Stimulated activated CD8-positive, alpha-beta memory T cell treated with anti-CD3 and anti-CD28 coated beads, Interleukin-12 subunit alpha, Interleukin-12 subunit beta, amount 100 ng/mL, for 24 hours (primary cell): ENCODE measurements around the gene LAMA2.

Experiments
- DNase-seq: peaks from one replicate; pipeline ENCODE4 v3.0.0-alpha.2; 2020; ENCODE audit errors: extremely low read depth

Gene LAMA2

DNA sequence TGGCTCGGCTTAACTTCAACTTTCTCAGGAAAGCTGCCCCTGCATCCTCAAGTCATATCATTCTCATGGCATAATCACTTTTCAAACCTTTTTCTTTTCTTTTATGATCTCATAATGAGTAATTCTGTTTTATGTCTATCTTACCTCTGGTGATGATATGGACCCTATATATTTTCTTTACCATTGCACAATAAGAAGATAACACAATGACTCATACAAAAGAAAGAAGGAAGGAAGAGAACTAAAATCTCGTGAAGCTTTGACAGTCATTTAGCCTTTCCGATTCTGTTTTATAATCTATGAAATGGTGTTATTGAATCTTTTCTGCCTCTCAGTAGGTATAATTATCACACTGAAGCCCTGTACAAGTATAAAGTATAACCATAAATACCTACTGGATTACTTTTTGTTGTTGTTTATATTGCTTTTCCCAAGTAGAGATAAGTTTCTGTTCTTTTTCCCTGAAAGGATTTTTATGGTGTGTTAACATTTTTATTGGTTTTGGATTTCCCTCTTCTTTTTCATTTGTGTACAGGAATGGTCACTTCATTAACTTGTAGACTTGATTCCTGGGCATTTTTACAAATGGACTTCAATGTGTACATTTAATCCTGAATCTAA, 300.9 kb downstream of the LAMA2 start:
- no peak for DNase-seq

DNA sequence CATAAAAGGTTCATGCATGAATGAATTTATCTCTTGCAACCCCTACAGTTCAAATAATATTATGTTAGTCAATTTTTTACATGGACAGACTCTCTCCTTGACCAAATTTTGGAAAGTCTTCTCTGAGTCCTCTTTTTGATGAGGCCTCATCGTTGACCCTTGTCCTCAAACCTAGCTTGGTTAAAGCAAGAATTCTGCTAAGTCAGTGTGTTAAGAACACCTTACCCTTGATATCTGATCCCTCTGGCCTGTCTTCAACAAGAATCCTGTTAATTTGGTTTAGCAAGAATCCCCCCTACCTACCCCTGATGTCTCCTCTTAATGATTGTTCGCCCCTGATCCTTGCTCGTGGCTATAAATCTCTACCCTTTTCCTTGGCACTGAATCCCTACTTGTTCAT, 301.4 kb downstream of the LAMA2 start:
- no peak for DNase-seq

DNA sequence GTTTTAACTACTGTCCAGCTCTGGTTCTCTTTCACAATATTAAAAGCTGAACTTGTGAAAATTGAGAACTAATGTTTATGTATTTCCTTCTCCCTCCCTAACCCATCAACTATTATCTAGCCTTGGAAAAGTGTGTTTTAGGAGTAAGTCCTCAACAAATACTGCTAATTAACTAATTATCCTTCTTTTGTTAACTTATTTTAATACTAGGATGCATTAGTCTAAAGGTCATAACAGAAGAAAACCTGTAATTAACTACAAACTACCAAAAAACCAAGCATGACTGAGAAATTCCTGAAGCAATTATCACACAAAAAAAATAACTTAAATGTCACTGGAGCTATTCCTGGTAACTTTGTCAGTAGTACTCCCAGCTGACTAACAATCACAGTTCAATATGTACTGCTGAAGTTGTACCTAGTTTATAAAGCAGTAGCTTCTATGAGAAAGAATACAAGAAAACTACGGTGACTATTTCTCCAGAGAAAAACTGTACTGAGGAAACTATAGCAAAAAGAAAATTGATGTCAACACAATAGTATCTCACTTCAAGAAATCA, 301.9 kb downstream of the LAMA2 start:
- DNase-seq, result no peak

GRCh38 chr6:129186988-129187387, 304.1 kb downstream of the LAMA2 start:
- DNase-seq, result no peak

DNA sequence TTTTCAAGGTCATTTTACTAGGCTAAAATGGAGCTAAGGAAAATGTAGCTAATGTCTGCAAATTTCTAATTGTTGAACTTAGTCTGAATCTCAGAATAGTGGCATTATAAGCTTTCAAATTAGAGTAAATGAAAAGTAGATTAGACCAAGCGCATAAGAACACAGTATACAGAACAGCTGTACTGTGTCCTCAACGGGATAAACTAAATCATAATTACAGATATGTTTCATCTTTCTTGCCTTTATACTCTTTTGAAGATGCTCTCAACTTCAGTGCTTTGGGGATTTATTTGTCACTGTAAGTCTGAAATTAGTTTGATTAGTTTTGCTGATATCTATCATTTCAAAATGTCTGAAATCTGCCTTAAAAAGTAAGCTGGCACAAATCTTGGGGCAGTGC, 305.4 kb downstream of the LAMA2 start:
- DNase-seq, result no peak

DNA sequence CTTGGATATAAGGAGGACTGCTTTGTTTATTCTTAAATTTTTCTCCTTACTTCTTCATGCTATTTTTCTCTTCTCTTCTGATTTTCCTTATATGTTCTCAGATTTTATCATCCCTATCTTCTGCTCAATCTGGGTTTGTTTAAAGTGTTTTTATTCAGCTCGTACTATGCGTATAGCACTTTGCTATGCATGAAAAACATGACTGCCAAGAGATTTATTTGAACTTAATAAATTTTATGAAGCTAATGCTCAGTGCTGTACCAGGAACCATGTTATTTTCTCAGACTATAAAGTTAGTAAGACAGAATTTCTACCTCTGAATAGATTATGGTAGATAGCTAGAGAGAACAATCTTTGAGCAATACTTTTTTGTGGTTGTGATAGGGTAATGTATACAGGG, 305.9 kb downstream of the LAMA2 start:
- DNase-seq, result no peak

- DNase-seq, result no peak
Measured at GRCh38 chr6:129189266-129189665, 306.3 kb downstream of the LAMA2 start.

DNA sequence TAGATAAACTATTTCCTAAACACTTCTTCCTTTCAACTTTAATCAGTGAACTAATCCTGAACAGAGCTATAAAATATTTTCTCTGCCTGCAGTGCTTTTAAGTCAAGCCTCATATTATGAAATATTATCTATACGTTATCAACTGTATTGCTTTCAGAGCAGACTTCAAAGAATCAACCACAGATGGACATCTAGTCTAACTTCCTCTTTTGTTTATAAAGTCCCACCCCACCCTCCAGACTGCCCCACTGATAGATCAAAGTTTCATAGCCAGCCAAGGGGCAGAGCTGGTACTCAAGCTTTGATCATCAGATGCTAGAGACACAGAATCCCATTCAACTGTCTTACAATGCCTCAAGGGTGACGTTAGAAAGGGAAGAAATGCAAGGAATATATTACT, 308.3 kb downstream of the LAMA2 start:
- DNase-seq, result no peak

- no peak for DNase-seq
Measured at GRCh38 chr6:129192458-129192989, 309.6 kb downstream of the LAMA2 start.

- DNase-seq, result no peak
Measured at GRCh38 chr6:129194306-129194941, 311.5 kb downstream of the LAMA2 start.

DNA sequence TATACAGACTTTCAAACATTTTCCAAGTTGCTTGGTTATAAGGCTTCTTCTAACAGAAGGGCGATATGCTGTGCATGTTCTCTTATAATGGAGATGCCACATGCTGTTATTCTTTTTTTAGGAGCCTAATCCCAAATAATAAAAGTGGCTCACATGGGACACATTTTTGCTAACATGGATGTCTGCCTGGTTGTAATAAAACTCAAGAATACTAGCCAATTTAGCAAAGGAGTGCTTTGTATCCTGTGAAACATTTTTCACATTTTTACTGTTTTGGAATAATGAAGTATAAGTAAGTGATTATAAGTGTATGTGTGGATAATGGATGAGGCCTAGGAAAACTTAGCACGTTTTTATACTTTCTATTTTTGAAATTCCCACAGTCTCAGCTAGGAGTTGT, 312.2 kb downstream of the LAMA2 start:
- DNase-seq, result no peak

GRCh38 chr6:129195643-129196042, 312.7 kb downstream of the LAMA2 start:
- DNase-seq, result no peak

DNA sequence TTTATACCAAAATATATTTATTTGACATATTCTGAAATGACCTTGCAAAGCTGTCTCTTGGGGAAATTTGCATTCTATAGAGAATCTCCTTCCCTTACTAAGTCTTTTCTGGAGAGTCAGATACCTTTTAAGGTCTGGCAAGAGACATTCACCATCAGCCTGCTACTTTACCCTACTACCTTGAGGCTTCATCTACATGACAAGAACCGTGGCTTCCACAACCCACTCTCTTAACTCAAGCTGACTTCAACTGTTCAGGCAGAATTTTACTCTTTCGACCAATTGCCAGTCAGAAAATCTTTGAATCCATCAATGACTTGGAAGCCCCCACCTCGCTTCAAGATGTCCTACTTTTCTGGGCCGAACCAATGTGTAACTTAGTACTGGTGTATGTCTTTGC, 314.2 kb downstream of the LAMA2 start:
- DNase-seq, result no peak

DNA sequence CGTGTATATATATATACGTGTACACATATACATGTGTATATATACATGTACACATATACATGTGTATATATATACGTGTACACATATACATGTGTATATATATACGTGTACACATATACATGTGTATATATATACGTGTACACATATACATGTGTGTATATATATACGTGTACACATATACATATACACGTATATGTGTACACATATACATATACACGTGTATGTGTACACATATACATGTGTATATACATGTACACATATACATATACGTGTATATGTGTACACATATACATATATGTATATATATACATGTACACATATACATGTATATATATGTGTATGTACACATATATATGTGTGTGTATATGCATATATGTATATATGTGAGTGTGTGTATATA, 317.2 kb downstream of the LAMA2 start:
- no peak for DNase-seq

- no peak for DNase-seq
Measured at GRCh38 chr6:129203190-129203900, 320.4 kb downstream of the LAMA2 start.

DNA sequence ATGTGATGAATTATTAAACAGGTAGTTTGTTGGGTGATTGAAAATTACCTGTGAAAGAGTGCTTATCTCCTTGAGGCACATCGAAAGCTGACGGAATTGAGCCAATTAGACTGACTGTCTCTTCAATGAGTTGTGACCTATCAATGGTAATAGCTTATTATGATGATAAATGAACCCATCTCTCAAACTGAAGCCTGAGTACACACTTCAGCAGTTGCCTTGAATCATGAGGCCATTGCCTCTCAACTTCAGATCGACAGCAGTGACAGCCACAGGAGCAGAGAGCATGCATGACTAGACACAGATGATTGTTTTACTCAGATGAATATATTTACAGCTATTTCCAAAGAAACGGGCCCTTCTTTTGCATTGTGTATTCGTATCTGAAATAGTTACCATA, 323.9 kb downstream of the LAMA2 start:
- no peak for DNase-seq

- no peak for DNase-seq
Measured at GRCh38 chr6:129207832-129208231, 324.9 kb downstream of the LAMA2 start.

GRCh38 chr6:129208415-129209034, 325.6 kb downstream of the LAMA2 start:
- no peak for DNase-seq

- no peak for DNase-seq
Measured at GRCh38 chr6:129209355-129209754, 326.4 kb downstream of the LAMA2 start.

GRCh38 chr6:129210684-129211083, 327.7 kb downstream of the LAMA2 start:
- DNase-seq, result no peak

- no peak for DNase-seq
Measured at GRCh38 chr6:129211626-129212025, 328.7 kb downstream of the LAMA2 start.

DNA sequence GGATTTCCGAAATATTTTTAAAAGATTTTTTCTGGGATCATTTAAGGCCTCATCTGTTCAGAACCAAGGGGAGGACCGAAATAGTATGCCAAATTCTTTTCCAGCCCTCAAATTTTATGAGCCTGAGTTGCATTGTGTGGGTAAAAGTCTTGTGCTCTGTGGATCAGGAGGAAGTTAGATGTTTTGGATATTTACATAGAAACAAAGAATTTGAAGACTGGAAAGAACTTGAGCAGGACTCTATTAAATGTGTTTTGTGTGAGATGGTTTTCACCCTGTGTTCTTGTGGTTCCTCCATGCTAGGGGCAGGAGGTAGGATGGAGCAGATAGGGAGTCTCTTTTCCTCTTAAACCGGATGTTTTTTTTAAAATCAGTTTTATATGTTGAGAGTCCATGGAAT, 329.1 kb downstream of the LAMA2 start:
- DNase-seq, result no peak
